GM19043 (cell line): ENCODE data around the gene ADGRL3.
"Not testable (repeated sequence)": the region's sequence is repeated elsewhere in the genome, so short reads cannot be mapped to it uniquely, and the experiment has no call there.

ENCODE experiments used
- ATAC-seq: cut with Tn5 transposase; IDR thresholded peaks from one replicate; pipeline ENCODE4 v1.9.1; 2021; ENCODE audit warnings: low read depth; ENCODE audit not compliant: unreplicated experiment

ADGRL3 gene

DNA sequence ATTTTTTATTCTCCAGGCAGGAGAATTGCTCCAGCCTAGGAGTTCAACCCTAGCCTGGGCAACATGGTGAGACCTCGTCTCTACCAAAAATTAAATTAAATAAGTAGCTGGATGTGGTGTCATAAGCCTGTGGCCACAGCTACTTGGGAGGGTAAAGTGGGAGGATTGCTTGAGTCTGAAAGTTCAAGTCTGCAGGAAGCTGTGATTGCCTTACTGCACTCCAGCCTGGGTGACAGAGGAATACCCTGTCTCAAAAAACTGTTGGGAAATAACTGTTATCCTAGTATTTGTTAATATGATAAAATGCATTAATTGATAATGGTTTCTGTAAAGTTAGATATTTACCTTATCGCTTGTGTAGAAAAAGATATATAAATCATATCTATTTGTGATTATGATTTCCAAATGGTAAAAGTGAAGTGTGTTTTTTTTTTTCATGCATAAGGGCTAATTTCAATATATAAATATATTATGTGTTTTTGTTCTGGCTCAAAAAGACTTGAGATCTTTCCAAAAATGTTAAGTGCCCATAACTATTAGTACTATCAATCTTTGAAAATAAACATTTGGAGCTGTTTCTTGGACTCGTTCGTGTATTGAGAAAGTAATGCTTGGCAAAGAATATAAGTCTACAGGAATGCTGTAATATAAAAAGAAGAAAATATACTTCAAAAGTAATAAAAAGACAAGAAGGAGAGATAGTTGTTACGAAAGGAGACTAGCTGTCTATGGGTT is 396.6 kb downstream of the ADGRL3 start:
- ATAC-seq: no peak

- ATAC-seq: no peak
Observed at GRCh38 chr4:61603086-61603485, 403.0 kb downstream of the ADGRL3 start.

DNA sequence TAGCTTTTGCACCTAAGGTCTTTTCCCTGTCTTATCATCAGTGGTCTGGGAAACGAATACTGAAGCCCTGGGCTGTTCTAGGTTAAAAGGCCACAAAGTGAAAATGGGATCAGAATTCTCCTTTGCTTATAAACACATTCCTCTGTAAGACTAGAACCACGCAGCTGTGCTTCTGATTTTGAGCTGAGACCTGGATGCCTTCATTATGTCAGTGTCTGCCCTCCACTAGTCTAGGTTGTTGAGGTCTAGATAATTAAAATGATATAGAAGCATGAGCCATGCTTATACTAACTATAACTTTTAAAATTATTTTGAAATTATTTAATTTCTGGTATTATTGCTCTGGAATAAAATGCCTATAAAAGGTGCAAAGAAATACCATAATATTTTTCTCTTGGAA is 403.9 kb downstream of the ADGRL3 start:
- no peak for ATAC-seq

GRCh38 chr4:61605984-61606383 is 405.9 kb downstream of the ADGRL3 start:
- no peak for ATAC-seq

- ATAC-seq: no peak
Observed at GRCh38 chr4:61614231-61614630, 414.1 kb downstream of the ADGRL3 start.

DNA sequence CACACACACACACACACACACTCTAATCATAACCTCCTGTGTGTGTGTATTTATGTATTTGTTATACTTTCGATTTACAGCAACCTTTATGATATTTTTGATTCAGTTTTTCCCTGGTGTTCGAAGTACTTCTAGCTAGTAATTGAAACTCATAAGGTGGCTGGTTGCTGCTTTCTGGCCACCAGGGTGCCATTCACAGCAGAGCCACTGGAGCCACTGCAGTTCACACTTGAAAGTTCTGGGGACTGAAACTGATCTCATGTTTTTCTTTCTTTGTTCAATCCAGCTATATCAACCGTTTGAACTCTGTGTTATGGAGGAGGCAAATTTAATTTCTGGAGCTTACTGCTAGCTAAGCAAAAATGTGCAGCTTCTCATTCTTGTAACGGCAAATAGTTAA is 419.4 kb downstream of the ADGRL3 start:
- no peak for ATAC-seq

- ATAC-seq: no peak
Observed at GRCh38 chr4:61628282-61628681, 428.2 kb downstream of the ADGRL3 start.

DNA sequence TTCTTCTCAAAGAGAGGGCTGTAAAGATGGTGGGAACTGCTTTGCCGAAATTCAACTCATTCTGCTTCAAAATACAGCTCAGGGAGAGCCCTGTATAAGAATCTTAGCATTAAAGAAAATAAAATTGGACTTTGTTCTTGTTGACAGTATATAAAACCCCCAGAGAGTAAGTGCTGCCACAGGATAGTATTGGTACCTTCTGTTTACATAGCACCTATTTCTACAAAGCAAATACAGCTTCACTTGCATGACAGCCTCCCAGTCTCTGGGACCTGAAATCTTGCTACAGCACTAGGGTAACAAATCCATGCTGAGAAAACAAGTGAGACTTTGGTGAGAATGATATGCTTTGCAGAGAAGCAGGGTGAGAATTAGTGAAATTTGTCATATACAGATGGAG is 428.6 kb downstream of the ADGRL3 start:
- ATAC-seq: no peak

GRCh38 chr4:61630548-61630947 is 430.4 kb downstream of the ADGRL3 start:
- ATAC-seq: no peak

GRCh38 chr4:61638591-61638990 is 438.5 kb downstream of the ADGRL3 start:
- ATAC-seq: no peak

- ATAC-seq: not testable (repeated sequence)
Observed at GRCh38 chr4:61646746-61647350, 446.7 kb downstream of the ADGRL3 start.

DNA sequence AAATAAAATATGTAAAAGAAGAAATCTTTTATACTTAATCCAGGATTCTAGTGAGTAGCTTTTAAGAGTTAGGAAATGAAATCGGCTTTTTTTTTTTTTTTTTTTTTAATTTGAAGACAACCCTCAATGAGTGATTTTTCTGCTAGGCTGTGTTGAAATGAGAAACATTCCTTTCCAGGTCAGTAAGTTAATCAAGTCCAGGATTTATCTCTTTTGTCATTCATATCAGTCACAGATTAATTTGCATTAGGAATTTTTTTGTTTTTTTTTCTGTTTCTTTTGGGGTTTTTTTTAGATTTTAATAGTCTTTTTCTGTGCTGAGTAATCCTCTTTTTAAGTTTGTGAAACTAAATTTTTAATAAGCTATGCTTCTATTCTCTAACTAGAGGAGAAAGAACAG is 448.1 kb downstream of the ADGRL3 start:
- no peak for ATAC-seq

DNA sequence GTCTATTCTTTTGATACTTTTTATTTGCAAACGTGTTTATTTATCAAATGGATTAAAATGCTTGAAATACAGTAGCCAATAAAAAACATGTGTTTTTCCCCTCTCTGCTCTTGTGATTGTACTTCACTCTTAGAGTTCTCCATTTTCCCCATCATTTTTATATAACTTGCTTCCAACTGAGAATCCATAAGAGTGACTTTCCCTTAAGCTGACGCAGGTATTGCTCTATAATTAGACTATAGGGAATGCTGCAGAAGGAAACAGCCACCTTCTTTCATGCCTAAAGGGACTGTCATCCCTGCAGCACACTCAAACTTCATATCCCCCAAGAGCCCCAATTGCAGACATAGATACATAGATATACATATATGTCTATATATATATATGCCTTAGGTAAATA is 456.9 kb downstream of the ADGRL3 start:
- no peak for ATAC-seq

- ATAC-seq: no peak
Observed at GRCh38 chr4:61661960-61662359, 461.8 kb downstream of the ADGRL3 start.

DNA sequence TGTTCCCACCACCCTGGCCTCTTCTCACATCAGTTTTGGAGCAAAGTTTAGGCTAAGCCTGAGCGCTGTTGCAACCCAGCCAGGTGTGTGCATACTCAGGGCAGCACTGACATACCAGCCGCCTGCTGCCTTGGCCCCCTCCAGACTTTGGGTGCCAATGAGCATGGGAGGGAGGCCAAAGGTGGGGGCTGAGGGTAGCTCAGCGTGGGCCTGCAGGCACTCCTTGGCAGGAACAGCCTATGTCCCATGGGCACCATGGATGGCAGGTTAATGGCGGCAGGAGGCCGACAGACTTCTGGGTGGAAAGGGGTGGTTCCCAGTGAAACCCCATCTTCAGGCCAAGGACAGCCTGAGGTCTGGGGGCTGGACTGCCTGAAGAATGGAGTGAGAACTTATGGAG is 462.2 kb downstream of the ADGRL3 start:
- ATAC-seq: no peak

DNA sequence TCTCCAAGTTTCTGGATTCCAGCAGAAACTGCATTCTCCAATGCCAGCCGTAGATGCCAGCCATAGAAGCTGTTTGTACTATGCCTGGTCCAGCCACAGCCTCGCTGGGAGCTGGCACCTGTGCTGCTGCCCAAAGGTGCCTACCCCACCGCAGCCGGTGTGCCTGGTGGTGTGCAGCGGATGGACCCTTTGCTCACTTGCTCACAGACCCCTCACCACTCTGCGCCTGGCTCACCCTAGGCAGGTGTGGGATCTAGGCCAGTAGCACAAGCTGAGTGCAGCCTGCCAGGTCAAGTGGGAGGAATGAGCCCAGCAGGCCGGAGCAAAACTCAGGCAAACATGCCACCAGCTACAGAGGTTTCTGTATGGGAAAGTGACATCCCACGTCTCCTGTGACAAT is 463.2 kb downstream of the ADGRL3 start:
- no peak for ATAC-seq

- no peak for ATAC-seq
Observed at GRCh38 chr4:61665649-61666048, 465.5 kb downstream of the ADGRL3 start.

DNA sequence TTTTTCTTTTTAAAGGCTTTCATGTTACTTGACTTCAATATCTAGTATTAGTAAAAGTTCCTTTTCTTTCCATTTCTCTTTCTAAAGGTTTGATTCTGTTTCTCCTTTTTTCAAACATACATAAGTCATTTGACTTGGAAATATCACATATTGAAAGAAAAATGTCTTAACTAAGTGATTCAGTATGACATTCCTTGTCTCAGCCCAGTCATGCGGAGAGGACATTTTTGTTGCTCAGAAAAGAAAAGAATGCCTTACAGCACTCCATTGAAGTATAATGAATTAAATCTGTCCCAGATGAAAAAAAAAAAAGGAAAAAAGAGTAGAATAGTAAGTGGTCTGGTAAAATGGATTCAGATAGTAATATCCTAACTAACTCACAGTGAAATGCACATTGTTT is 466.1 kb downstream of the ADGRL3 start:
- ATAC-seq: no peak

DNA sequence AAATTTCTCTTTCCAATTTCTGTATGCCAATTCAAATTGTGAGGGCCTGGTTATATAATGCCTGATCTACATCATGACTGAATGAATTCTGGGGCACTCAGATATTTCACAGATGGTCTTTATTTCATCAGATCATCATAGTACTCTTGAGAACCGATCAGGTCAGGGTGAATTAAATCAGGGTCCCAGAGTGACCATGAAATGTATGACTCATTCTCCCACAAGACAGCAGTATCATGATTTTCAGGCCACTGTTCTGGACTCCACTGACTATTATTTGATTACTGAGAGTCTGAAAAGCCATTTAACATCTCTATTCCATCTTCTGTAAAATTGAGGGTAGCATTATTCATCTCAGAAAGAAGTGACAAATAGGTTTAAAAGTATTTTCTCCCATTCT is 471.5 kb downstream of the ADGRL3 start:
- no peak for ATAC-seq

DNA sequence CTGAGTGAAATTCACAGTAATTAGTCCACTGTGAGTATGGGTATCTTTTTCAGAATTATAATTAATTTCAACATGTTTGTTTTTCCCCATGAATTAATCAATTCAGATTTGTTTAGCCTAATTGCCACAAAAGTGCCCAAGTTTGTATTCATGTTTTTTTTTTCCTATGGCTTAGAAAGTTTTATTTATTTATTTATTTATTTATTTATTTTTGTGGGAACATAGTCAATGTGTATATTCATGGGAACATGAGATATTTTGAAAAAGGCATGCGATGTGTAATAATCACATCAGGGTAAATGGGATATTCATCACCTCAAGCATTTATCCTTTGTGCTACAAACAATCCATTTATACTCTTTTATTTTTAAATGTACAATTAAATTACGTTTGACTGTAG is 475.3 kb downstream of the ADGRL3 start:
- ATAC-seq: no peak

- ATAC-seq: no peak
Observed at GRCh38 chr4:61678297-61678696, 478.2 kb downstream of the ADGRL3 start.

GRCh38 chr4:61693520-61693919 is 493.4 kb downstream of the ADGRL3 start:
- no peak for ATAC-seq
